Measurements from ENCODE around the gene ARNT2.

ARNT2 gene

DNA sequence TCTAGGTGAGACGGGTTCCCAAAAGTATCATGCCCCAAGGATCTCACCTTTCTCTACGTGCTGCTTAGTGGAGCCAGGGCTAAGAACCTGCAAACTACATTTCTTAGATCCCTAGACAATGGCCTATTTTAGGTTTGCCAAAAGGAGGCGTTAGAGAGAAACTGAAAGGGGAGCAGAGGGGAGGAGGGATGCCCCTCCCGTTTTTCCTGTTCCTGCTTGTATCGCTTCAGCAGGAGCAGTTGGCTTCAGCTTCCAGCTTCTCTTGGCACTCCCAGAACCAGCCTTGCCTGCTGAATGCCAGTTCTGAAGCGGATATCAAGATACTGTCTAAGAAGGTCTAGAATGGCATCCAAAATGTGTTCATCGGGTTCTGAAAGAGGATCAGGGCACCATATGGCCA lies 232.5 kb downstream of the ARNT2 start:
- peak; percentile 34 for DNase-seq (ENCODE audit: low read depth)
- TF ChIP-seq, protein P1, sequence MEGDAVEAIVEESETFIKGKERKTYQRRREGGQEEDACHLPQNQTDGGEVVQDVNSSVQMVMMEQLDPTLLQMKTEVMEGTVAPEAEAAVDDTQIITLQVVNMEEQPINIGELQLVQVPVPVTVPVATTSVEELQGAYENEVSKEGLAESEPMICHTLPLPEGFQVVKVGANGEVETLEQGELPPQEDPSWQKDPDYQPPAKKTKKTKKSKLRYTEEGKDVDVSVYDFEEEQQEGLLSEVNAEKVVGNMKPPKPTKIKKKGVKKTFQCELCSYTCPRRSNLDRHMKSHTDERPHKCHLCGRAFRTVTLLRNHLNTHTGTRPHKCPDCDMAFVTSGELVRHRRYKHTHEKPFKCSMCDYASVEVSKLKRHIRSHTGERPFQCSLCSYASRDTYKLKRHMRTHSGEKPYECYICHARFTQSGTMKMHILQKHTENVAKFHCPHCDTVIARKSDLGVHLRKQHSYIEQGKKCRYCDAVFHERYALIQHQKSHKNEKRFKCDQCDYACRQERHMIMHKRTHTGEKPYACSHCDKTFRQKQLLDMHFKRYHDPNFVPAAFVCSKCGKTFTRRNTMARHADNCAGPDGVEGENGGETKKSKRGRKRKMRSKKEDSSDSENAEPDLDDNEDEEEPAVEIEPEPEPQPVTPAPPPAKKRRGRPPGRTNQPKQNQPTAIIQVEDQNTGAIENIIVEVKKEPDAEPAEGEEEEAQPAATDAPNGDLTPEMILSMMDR (IDR thresholded peaks at IDR 0.05; ENCODE audit: control insufficient read depth, extremely low read depth, insufficient read depth) = no peak
- no peak overlapping the region for H3K4me3 ChIP-seq (ENCODE audit: low read depth, low read length)

DNA sequence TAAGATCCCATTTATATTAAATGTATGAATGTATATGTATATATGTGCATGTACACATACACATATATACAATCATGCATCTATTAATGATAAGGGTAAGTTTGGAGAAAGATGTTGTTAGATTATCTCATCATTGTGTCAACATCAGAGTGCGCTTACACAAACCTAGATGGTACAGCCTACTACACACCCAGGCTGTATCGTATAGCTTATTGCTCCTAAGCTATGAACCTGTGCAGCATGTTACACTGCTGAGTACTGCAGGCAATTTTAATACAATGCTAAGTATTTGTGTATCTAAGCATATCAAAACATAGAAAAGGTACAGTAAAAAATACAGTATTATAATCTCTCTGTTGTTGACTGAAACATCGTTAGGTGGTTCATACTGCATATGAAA lies 233.6 kb downstream of the ARNT2 start:
- no peak for DNase-seq (ENCODE audit: low read depth)
- no peak overlapping the region for H3K4me3 ChIP-seq (ENCODE audit: low read depth, low read length)
- TF ChIP-seq, protein P1 (IDR thresholded peaks at IDR 0.05; ENCODE audit: control insufficient read depth, extremely low read depth, insufficient read depth) = no peak

DNA sequence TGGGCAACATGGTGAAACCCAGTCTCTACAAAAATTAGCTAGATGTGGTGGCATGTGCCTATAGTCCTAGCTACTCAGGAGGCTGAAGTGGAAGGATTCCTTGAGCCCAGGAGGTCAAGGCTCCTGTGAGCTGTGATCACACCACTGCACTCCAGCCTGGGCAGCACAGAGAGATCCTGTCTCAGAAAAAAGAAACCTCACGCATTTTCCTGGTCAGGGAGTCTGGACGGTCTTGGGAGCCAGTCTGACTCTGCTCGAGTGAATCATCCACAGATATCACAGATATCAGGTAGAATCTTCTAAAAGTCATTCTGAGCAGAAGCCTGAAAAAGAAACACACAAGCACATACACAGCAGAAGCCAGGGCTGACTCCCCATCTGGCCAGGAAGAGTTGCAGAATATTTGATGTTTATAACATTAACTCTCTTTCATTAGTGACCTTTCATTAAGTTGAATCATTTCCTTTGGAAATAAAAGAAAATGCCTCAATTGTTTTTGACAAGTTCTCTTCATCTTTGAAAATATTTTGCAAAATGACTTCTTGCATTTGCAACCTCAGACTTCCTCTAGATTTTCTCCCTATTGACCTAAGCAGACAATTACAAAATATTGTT lies 234.5 kb downstream of the ARNT2 start:
- TF ChIP-seq, protein P1 (IDR thresholded peaks at IDR 0.05; ENCODE audit: control insufficient read depth, extremely low read depth, insufficient read depth) = no peak
- DNase-seq (ENCODE audit: low read depth) = no peak
- no peak overlapping the region for H3K4me3 ChIP-seq (ENCODE audit: low read depth, low read length)

DNA sequence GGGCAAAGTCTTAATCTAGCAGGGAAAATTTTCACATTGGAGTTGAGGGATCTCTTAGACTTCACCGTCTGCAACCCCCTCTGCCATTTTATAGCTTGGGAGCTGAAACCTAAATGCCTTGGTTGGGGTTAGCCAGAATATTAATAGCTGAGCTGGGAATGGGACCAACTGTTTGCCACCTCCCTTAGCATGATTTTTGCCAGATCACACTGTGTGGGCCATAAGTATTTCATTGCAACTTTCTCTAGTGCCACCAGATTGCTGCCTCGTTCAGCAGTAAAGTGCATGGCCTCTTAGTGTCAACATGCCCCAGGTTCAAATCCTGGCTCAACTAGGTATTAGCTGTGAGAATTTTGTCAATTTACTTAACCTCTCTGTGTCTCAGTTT lies 235.0 kb downstream of the ARNT2 start:
- DNase-seq (ENCODE audit: low read depth) = no peak
- TF ChIP-seq, protein P1 (IDR thresholded peaks at IDR 0.05; ENCODE audit: control insufficient read depth, extremely low read depth, insufficient read depth) = no peak
- H3K4me3 ChIP-seq (ENCODE audit: low read depth, low read length) = no peak overlapping the region

DNA sequence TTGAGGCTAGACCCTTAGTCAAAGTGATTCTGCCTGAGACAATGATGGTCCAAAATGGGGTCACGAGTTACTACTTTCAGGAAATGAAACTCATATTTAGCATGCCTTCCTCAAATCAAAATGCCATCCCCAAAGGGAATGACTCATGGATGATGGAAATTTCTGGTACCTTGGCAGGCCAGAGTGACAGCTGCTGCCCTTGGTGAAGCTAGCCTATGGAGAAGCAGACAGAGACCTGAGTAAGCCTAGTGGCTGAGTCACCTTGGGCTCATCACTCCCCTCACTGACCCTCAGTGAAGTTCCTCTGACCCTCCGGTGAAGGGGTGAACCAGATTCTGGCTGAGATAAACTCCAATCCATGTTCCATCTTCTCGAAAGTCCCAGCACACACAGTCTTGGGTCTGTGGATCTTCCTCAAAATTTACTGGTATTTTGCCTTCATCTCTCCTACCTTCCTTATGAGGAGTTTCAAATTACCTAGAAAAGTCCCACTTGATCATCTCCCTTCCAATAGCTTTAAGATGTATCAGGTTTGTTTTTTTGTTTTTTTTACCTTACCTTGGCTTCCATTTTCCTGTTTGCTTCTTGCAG lies 236.4 kb downstream of the ARNT2 start:
- no peak overlapping the region for H3K4me3 ChIP-seq (ENCODE audit: low read depth, low read length)
- no peak for DNase-seq (ENCODE audit: low read depth)
- TF ChIP-seq, protein P1 (IDR thresholded peaks at IDR 0.05; ENCODE audit: control insufficient read depth, extremely low read depth, insufficient read depth) = no peak

DNA sequence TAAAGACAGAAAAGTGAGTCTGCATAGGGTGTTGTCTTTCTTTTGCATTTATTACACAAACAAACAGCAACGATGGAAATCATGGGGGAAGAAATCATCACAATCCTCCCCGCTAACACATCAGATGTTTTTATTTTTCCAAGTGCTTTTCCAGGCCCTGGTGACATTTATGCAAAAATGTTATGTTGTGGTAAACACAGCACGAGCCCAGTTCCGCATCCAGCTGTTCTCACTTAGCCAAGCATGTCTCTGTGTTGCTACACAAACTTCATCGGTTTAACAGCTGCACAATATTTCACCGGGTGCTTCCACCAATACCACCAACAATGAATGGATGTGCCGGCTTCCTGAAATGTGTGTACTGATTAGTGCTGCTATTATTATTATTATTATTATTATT lies 237.2 kb downstream of the ARNT2 start:
- DNase-seq (ENCODE audit: low read depth) = no peak
- no peak overlapping the region for H3K4me3 ChIP-seq (ENCODE audit: low read depth, low read length)
- TF ChIP-seq, protein P1 (IDR thresholded peaks at IDR 0.05; ENCODE audit: control insufficient read depth, extremely low read depth, insufficient read depth) = no peak

DNA sequence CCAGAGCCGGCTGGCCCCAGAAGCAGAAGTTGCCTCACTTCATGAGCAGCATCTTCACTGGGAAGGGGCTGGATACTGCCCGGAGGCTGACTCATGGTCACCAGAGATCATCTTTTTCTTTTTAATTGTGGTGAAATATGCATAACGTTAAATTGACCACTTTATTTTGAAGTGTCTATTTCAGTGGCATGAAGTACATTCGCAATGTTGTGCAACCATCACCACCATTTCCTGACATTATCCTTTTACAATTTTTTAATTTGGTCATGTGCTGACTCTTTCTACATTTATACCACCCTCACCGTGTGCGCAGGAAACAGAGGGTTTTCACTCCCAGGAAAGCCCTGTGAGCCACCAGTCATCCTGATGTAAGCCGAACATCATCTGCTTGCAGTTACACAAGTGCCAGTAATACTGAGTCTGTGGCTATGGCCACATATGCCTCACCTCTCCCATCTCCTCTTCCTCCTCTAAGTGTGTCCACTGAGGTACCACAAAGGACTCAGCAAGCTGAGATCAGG lies 239.3 kb downstream of the ARNT2 start:
- no peak overlapping the region for H3K4me3 ChIP-seq (ENCODE audit: low read depth, low read length)
- DNase-seq (ENCODE audit: low read depth) = no peak
- TF ChIP-seq, protein P1 (IDR thresholded peaks at IDR 0.05; ENCODE audit: control insufficient read depth, extremely low read depth, insufficient read depth) = no peak
